Myometrial cell (primary cell): ENCODE measurements around the gene SPTAN1. TPM values are rescaled to one million over a fixed set of nuclear protein-coding genes. Genes with fewer than 3 reads are reported as not detected.

ENCODE experiments used
- total RNA-seq: library from RNA; depleted of rRNA; stranded (reverse); fragments of >200 nt; gene quantifications from 2 replicates; pipeline ENCODE4 v1.2.3, GENCODE V29; 2015

Gene SPTAN1
- total RNA-seq, result 195 and 254 TPM in 2 replicates

DNA sequence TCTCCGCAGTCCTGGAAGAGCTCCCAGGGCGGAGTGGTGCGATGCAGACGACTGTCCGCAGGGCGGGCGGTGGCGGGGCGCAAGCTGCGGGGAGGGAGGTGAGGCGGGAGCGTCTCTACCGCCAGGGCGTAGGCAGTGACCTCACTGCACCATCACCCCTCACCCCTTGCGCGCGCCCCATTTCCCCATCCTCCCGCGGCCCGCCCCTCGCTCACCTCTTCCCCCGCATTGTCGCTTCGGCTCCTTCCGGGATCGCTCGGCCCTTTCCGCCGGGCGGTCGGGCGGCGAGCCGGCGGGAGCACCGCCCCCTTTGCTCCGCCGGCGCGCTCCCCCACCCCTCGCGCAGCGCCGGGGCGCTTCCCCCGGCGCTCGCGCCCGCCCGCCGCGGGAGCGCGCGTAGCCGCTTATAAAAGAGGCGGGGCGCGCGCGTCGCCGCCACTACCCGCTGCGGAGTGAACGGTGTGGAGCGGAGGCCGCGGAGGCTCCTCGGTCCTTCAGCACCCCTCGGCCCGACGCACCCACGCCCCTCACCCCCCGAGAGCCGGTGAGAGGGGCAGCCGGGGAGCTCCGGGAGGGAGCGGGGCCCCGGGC, at the start of gene SPTAN1:
SPTAN1 (plus strand) TSS at position 435 of the 591 bp plus-strand sequence. CDS start 14,154 bp downstream, outside the sequence.

DNA sequence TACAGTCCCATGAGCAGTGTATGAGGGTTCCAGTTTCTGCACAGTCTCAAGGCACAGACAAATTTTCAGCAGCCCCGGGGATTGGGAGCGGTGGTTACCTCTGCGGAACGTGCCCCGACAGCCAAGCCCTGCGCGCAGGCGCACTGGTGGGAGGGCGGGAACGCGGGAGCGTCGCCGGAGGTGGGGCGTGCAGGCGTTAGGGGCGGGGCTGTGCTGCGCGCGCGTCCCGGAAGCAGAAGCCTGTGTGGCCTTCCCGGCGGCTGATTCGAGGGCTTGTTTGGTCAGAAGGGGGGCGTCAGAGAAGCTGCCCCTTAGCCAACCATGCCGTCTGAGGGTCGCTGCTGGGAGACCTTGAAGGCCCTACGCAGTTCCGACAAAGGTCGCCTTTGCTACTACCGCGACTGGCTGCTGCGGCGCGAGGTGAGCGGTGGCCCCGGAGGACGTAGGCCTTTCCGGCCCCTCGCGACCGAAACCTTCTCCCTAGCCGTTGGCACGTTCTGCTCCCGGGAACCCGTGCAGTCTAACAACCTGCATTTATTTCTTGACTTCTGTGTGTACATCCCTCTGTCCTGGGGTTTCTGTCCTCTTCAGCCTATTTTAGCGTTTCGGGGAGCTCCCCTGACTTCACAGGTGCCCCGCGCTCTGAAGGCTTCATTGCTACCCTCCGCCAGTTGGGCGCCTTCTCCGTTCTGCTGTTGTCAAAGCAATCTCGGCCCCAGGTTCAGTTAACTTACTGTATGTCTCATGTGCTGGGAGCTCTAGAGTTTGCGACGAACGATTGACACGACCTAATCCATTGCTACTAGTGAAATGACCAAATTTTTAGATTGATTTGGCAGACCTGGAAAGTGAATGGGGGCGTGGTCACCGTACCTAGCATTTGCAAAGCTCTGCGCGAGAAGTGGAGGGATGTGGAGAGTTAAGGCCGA, 47.6 kb upstream of the SPTAN1 start, which contains the start of gene GLE1:
GLE1 (plus strand) TSS at position 235 of the 929 bp plus-strand sequence; CDS start at position 322, 87 bp downstream.

GRCh38 chr9:128656416-128657343, 104.3 kb downstream of the SPTAN1 start, which contains the start of gene DYNC2I2:
Gene DYNC2I2 (minus strand): TSS chr9:128656847. CDS start chr9:128656726, 121 bp downstream.

Other genes with a start within 250 kb of the SPTAN1 start
- 14.0 and 23.9 TPM in 2 replicates for gene TRUB2, start 230.1 kb upstream of the SPTAN1 start, total RNA-seq
- 51.6 and 57.2 TPM in 2 replicates for gene COQ4, start 229.7 kb upstream of the SPTAN1 start, total RNA-seq
- 16.1 and 19.9 TPM in 2 replicates for gene SLC27A4, start 212.1 kb upstream of the SPTAN1 start, total RNA-seq
- gene URM1, start 181.2 kb upstream of the SPTAN1 start, total RNA-seq, result 40.6 and 45.3 TPM in 2 replicates
- gene CERCAM, start 131.7 kb upstream of the SPTAN1 start, total RNA-seq, result 177 and 187 TPM in 2 replicates
- 49.6 and 57.4 TPM in 2 replicates for gene ODF2, start 96.6 kb upstream of the SPTAN1 start, total RNA-seq
- 30.0 and 35.1 TPM in 2 replicates for gene GLE1, start 47.9 kb upstream of the SPTAN1 start, total RNA-seq
- 112 and 139 TPM in 2 replicates for gene DYNC2I2, start 104.3 kb downstream of the SPTAN1 start, total RNA-seq
- gene SET, start 136.6 kb downstream of the SPTAN1 start, total RNA-seq, result 258 and 367 TPM in 2 replicates
- 3.7 and 4.6 TPM in 2 replicates for gene PKN3, start 149.9 kb downstream of the SPTAN1 start, total RNA-seq
- gene ZDHHC12, start 171.5 kb downstream of the SPTAN1 start, total RNA-seq, result 89.1 and 122 TPM in 2 replicates
- 21.3 and 33.7 TPM in 2 replicates for gene ZER1, start 219.3 kb downstream of the SPTAN1 start, total RNA-seq
- gene TBC1D13, start 234.7 kb downstream of the SPTAN1 start, total RNA-seq, result 13.5 and 13.6 TPM in 2 replicates